Fibroblast of skin of back (primary cell): Measurements from ENCODE around the gene GBP3. TPM values are rescaled to one million over a fixed set of nuclear protein-coding genes. Genes with fewer than 3 reads are reported as not detected.
"Not testable (repeated sequence)": the region's sequence is repeated elsewhere in the genome, so short reads cannot be mapped to it uniquely, and the experiment has no call there.

Experiments
- DNase-seq: peaks from one replicate; pipeline ENCODE4 v3.0.0-alpha.2; 2013
- polyA plus RNA-seq, 2 experiments: library from polyadenylated mRNA; unstranded; fragments of 120-200 nt; gene quantifications; one replicate each; pipeline ENCODE4 v1.2.1, GENCODE V29; 2013; ENCODE audit not compliant: insufficient read length in 2 of 2

GBP3 gene, protein sequence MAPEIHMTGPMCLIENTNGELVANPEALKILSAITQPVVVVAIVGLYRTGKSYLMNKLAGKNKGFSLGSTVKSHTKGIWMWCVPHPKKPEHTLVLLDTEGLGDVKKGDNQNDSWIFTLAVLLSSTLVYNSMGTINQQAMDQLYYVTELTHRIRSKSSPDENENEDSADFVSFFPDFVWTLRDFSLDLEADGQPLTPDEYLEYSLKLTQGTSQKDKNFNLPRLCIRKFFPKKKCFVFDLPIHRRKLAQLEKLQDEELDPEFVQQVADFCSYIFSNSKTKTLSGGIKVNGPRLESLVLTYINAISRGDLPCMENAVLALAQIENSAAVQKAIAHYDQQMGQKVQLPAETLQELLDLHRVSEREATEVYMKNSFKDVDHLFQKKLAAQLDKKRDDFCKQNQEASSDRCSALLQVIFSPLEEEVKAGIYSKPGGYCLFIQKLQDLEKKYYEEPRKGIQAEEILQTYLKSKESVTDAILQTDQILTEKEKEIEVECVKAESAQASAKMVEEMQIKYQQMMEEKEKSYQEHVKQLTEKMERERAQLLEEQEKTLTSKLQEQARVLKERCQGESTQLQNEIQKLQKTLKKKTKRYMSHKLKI
- 10.1 TPM for polyA plus RNA-seq (2013, experiment 1 of 2; ENCODE audit: insufficient read length)
- polyA plus RNA-seq (2013, experiment 2 of 2; ENCODE audit: insufficient read length) = 9.5 TPM

DNA sequence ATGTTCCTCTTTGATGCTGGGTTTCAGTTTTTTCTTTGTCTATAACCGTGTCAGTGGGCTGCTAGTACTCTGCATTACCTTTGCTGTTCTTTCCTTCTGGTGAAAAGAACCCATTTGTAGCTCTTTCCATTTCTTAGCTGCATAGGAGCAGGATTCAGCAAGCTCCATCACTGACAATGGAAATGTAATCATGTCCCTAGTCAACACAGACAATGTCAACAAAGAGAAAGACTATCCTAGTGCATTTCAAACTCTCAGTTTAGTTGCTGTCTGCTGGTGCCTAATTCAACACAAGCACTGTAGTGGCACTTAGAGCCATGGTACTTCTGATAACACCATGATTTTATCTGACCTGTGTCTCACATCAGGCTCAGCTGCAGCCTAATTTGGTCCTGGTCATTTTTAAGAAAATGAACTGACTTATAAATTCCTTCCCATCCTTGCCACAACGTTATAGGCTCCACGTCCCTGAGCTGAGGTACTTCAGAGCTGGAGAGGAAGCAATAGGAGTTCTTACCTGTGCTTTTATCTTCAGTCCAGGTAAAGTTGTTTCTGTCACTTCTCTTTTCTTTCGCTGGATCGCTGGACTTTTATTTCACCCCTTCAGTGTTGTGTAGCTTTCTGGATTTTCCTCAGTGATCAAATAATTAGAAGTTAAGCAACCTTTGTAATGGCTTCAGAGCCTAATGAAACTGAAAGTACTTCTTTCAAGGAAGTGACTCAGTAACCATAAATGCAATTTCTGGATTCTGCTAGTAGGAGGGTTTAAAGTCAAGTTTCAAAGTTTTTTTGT, at the start of gene GBP3:
Gene GBP3, minus strand, starts transcription at position 700 of the 793 bp plus-strand sequence. CDS start 2,145 bp downstream, outside the sequence.
- DNase-seq = peak; percentile 66

DNA sequence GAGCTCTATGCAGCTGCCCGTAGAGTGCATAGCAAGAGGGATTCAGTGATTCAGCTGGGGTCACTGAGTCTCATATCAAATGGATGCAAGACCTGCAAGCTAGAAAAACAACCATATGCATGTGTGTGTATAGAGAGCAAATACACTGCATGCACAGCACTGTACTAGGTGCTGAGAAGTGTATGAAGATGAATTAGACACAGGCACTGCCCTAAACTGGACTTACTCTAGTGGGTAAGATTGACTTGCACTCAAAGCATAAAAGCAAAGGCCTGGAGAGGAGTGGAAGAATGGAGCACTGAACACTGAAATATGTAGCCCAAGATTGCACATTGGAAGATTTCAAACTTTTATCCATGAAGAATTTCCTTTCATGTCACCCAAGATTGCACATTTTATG, 47.8 kb upstream of the GBP3 start:
- no peak for DNase-seq

- no peak for DNase-seq
Observed at GRCh38 chr1:89069951-89070350, 47.3 kb upstream of the GBP3 start.

DNA sequence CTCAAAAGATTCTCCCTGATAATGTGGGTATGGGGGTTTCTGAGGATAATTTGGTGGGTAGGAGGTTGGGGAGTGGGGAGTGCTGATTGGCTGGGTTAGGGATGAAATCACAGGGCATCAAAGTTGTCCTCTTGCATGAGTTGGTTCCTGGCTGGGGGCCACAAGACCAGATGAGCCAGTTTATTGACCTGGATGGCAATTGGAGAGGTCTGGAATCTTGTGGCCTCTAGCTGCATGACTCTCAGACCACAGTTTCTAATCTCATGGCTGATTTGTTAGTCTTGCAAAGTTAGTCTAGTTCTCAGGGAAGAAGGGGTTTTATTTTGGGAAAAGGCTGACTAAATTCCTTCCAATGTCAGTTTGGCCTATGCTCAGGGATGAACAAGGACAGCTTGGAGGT, 45.6 kb upstream of the GBP3 start:
- DNase-seq = peak; percentile 70

DNA sequence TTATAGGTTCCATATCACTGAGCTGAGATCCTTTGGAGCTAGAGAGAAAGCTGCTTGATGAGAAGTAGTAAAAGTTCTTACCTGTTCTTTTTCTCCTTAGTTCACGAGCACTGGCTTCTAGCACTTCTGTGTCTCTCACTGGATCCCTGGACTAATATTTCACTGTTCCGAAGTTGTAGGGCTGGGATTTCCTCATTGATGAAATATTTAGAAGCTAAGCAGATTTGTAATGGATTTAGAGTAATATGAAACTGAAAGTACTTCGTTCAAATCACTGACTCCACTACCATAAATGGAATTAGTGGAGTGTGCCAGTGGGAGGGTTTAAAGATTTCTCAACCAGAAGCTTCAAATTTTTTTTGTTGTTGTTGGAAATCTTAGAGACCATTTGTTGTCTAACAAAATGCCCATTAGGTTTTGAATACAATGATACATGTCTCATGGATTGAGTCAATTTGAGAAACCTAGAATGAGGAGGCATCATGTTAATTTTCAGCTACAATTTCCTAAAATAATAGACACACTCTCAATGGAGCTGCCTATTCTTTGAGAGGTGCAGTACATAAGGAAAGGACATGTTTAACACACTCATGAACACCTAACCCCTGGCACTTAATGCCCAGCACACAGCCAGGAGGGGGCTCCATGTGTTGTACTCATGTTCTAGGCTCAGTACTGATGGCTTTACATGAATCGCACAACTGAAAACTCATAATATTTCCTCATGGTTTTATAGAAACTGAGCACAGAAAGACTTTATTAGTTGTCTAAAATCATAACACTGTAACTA, 42.6 kb upstream of the GBP3 start, which contains the start of gene GBP1:
Gene GBP1, minus strand, starts transcription at position 130 of the 790 bp plus-strand sequence. CDS start 1,974 bp downstream, outside the sequence.
- DNase-seq = peak; percentile 83

DNA sequence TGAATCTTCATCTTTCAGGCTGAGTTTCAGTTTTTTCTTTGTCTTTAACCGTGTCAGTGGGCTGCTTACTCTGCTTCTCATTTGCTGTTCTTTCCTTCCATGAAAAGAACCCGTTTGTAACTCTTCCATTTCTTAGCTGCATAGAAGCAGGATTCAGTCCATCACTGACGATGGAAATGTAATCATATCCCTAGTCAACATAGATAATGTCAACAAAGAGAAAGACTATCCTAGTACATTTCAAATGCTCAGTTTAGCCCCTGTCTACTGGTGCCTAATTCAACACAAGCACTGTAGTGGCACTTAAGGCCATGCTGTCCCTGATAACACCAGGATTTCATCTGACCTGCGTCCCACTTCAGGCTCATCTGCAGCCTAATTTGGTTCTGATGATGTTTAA, 42.0 kb upstream of the GBP3 start:
- DNase-seq = no peak

- no peak for DNase-seq
Observed at GRCh38 chr1:89063094-89063493, 40.4 kb upstream of the GBP3 start.

GRCh38 chr1:89060091-89060490, 37.4 kb upstream of the GBP3 start:
- no peak for DNase-seq

DNA sequence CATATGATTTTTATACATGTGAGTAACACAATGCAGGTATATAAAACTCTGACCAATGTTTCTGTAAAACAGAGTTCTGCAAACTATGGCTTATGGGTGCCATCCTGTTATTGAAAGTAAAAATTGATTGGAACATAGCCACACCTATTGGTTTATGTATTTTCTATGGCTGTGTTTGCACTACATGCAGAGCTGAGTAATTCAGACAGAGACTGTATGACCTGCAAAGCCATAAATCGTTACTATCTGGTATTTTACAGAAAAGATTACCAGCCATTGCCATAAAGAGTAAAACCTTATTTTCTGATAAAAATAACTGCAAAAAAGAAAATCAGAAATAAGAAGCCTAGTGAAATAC, 29.3 kb upstream of the GBP3 start:
- no peak for DNase-seq

GRCh38 chr1:89051300-89051954, 28.8 kb upstream of the GBP3 start:
- DNase-seq = no peak

GRCh38 chr1:89050649-89051033, 28.0 kb upstream of the GBP3 start:
- DNase-seq = no peak

- not testable (repeated sequence) for DNase-seq
Observed at GRCh38 chr1:89049901-89050648, 27.4 kb upstream of the GBP3 start.

GRCh38 chr1:89049187-89049586, 26.5 kb upstream of the GBP3 start:
- not testable (repeated sequence) for DNase-seq

DNA sequence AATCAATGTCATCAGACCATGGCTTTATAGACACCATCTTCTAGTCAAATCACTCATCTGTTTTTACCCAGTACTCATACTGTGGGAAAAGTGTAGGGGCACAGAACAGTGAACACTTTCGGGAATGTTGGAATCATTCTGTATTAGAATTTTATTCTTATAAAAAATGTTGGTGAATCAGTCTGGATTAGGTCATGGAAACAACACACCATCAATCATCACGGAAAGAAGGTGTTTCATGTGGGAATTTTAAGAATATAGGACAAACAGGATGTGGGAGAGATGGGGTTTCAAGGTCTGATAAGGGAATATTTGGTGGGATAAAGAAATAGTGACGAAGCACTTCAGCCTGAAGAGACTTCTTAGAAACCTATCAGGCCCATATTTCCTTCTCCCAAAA, 25.1 kb upstream of the GBP3 start:
- peak; percentile 61 for DNase-seq

- not testable (repeated sequence) for DNase-seq
Observed at GRCh38 chr1:89046318-89047183, 23.9 kb upstream of the GBP3 start.

GRCh38 chr1:89044970-89045721, 22.5 kb upstream of the GBP3 start:
- DNase-seq = no peak

DNA sequence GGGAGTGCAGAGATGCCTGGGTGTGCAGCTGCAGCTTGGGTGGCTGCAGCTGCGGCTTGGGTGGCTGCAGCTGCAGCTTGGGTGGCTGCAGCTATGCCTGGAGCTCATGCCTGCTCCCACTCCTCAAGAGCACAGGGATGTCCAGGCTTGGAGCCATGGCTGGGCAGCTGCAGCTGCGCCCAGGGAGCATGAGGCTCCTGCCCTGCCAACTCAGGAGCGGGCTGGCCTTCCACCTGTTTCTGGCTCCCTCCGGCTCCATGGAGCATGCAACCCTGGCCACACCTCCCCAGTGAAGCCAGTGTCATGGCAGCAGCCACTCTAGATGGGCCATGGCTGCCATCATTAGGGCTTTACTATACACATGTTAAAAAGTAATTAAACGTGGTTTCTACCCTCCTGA, 21.3 kb upstream of the GBP3 start:
- DNase-seq = no peak

DNA sequence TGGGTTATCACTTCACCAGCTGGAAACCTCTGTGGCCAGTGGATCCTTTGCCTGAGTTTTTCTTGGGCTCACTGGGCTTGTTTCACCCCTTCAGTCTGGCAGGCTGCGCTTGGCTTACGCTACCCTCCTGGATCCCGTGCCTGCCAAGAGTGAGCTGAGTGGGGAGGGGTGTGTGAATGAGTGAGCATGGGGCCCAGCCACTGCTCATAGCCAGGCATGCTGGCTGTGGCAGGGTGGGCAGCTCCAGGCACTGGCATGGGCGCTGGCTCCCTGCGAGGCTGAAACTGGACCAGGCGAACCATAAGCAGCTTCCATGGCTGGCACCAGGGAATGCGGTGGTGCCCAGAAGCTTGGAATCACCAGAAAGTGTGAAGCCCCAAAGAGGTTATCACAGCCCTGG, 19.8 kb upstream of the GBP3 start:
- no peak for DNase-seq

DNA sequence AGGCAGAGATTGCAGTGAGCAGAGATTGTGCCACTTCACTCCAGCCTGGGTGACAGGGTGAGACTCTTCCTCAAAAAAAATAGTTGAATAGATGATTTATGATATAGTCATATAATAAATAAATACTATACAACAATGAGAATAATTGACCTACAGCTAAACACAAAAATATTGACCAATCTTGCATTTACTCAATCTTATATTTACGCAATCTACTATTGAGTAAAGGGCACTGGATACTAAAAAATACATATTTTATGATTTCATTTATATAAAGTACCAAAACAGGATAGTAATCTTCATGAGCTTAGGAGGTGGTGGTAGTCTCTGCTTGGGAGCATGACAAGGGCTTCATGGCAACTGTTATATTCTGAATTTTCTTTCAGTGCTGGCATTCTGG, 19.1 kb upstream of the GBP3 start:
- no peak for DNase-seq
